ENCODE data around the gene OSGIN1.
"Not testable (repeated sequence)": the region's sequence is repeated elsewhere in the genome, so short reads cannot be mapped to it uniquely, and the experiment has no call there.

OSGIN1 gene

DNA sequence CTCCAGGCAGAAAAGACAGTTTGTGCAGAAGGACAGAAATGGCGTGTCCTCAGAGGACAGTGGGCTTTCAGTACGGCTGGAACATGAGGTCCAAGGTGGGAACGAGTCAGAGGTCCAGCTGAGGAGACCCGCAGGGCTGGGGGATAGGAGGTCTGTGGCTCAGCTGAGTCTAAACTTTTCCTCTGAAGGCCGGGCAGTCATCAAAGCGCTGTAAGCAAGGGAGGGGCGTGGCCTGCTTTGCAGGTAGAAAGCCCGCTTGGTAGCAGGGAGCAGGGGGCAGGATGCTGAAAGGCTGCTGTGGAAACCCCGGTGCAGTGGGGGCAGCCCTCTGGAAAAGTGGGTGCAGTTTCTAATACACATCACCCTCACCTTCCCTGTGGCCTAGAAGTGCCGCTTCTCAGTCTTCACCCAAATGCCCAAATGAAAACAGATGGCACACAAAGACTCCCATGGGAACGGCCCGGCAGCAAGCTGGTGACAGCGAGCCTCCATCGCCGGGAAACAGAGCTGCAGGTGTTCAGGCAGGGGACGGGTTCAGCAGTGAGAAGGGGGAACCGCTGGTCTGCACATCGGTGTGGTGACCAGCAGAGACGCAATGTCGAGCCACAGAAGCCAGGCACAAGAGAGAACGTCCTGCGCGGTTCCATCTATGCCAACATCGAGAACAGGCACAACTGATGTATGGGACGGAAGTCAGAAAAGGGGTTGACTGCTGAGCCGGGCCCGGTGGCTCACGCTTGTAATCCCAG, 12.2 kb upstream of the OSGIN1 start:
- no peak for DNase-seq

DNA sequence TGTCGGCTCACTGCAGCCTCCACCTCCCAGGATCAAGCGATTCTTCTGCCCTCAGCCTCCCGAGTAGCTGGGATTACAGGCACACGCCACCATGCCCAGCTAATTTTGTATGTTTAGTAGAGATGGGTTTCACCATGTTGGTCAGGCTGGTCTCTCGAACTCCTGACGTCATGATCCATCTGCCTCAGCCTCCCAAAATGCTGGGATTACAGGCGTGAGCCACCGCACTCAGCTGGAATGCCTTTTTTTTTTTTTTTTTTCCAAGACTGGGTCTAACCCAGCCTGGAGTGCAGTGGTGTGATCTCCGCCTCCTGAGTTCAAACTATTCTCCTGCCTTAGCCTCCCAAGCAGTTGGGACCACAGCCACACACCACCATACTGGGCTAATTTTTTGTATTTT, 11.5 kb upstream of the OSGIN1 start:
- DNase-seq, result not testable (repeated sequence)

DNA sequence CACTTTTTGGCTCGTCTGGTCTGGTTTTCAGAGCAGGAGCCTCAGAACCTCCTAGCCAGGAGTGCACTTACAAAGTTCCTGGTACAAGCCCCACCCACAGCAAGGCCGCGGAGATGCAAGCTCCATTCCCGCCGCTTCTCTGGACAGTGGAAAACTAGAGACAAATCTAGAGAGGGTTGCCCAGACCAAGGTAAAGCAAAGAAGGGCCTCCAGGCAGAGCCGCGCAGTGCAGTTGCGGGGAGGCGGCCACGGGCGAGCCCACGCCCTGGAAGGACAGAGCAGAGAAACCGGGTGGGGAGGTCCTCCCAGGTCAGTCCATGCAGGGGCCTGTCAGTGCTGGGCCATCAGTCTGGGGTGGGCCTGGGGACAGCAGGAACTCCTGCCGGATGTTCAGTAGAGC, 11.0 kb upstream of the OSGIN1 start:
- no peak for DNase-seq

DNA sequence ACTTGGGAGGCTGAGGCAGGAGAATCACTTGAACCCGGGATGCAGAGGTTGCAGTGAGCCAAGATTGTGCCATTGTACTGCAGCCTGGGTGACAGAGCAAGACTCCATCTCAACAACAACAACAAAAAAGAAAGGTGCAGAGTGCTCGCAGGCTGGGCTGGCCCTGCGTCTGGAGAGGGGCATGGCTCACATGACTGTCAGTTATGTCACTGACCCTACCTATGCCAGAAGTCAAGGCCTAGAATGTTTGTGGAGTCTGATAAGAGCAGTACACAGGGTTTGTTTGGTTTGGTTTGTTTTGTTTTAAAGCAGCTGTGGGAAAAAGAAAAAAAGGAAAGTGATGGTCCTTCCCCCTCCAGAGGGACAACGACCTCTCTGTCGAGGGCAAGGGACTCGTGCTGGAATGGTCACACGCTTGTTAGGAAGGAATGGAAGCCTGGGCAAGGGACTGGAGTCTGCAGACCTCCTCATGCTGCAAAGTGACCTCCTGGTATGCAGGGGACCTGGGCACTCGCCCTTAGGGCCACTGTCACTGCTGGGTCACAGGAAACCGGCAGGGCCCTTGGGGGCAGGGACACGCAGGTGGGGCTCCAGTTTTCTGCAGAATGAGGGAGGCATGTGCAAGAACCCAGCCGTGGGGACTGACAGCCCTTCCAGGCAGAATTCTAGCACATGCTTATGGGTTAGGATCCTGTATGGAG, 10.1 kb upstream of the OSGIN1 start:
- no peak for DNase-seq

DNA sequence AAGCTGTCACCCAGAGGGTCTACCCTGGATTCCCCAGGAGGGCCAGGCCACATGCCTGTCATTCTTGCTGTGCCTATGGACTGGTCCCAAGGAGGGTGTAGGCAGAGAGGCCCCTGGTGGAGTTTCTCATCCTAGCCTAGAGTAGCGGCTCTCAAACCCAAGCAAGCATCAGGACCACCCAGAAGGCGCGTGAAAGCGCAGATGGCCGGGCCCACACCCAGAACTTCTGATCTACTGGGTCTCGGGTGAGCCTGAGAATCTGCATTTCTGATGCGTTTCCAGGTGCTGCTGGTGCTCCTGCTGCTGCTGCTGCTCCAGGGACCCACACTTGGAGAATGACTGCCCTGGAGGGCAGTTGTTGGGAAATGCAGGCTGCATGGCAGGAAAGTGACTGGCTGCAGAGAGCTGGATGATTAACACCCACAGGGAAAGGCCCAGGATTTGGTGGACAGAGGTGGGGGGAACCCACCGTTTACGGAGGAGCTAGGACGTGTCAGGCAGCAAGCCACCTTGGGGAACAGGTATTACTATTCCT, 9.5 kb upstream of the OSGIN1 start:
- no peak for DNase-seq

DNA sequence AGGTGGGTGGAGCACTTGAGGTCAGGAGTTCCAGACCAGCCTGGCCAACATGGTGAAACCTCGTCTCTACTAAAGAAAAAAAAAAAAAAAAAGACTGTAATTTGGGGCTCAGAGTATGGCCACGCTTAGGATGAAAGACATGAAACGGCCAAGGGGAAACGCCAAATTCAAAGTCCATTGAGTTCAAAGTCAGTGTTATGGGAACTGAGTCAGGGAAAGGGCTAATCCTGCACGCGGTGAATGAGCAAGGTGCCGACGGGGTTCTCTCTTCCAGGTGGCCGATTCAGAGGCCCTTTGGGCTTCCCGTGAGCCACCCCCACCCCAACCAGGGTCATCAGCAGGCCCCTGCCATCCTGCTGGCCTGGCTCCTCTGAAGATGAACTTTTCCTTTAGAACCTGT, 7.5 kb upstream of the OSGIN1 start:
- DNase-seq, result no peak

DNA sequence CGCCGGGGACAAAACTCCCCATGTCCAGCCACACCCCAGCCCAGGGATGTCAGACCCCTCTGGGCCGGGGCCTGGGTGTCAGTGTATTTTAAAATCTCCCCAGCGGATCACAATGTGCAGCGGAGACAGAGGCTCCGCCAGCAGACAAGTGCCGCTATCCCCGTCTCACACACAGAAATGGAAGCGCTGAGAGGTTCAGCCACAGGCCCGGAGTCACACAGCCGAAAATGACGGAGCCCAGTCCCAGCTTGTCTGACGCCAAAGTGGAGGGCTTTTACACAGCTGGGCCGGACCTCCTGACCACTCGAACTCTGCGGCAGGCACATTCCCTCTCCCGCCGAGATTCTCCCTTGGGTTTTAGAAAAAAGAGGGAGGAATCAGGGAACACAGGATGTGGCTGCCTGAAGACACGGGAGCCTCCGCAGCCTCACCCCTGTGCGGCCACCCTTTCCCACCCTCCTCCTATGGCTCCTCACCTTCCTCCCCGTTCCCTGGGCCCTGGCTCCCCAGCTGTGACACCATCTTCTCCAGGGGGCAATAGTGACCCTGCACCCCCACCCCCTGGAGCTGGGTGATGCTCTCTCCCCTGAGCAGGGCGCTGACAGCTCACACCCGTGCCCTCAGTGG, 6.8 kb upstream of the OSGIN1 start:
- no peak for DNase-seq

DNA sequence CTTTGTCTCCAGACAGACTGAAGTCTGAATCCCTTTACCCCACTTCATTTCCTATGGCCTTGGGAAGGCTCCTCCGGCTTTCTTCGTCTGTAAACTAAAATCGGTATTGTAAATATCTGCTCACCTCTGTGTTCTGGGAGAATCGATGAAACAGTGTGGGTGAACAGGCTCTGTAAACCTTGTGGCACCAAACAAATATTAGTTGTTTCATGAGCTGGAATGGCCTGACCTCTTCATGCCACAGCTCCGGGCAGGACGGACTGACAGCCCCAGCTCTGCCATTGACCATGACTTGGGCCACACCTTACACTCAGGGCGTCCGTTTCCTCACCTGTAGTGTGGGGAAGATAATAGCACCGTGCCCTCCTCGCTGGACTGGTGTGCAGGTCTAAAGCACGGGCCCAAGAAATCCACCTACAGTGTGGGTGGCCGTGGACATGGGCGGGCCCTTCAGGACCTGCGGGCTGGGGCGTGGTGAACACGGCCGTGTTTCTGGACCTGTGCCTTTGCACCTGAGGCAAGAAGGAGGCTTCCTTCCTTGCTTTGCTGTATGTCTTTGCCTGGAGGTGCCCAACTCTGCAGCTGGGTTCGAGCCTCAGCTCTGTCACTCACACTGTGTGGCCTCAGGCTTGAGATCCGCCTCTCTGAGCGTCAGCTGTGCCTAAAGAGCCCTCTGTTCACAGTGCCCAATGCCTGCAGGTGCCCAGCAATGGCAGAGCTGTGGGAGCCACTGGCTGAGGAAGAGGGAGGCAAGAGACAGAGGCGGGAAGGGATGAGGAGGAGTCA, 6.1 kb upstream of the OSGIN1 start:
- DNase-seq, result no peak

DNA sequence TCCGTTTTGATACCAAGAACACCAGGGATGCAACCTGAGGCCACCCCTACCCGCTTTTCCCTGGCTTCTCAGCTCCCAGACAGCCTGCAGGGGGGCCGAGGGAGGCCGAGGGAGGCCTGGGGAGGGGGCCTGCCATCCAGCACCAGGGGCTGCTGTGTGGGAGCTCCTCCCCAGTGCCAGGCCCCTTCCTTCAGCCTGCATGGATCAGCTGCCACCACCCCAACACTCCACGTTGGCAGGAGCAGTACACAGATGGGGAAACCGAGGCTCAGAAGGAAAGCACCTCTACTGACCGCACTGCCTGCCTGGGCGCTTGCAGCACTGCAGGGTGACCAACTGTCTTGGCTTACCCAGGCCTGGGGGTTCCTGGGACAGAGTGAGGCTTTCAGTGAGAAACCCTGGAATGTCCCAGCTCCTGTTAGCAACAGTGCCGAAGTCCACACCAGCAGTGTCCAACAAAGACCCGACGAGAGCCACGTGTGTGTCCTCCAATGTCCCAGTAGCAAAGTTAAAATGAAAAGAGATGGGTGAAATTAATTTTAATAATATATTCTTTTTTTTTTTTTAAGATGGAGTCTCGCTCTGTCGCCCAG, 5.3 kb upstream of the OSGIN1 start:
- DNase-seq, result no peak

DNA sequence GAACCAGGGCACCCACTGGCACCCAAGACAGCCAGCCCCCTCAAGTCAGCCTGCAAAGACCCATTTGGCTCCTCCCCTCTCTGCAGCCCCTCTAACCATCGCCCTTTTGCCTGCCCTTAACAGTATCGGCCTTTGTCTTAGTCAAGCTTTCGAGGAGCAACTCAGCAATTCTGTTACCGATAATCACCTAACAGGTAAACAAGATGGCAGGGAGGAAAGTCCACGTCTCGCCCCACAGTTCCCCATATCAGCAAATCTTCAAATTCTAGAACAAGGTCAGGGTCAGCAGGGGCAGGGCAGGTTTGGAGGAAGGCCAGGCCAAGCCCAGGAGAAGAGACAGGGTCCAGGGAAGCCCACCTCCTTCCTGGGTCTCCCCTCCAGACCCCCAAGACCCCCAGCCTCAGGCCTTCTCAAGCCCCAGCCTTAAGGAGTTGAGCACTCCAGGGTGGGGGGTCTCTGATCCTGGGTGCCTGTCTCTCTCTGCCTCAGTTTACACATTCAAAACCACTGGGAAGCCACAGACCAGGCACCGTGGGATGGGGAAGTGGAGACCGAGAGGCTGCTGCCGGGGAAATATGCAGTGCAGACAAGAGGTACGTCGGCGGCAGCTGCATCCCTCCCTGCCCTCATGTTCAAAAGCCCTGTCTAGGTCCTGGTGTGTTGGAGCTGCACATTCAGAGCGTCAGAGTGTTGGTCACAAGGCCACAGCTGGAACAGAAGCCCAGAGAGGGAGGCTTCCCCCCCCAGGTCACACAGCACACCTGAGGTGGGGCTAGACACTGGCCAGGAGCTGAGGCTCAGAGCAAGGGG, 3.9 kb upstream of the OSGIN1 start:
- DNase-seq, result no peak

DNA sequence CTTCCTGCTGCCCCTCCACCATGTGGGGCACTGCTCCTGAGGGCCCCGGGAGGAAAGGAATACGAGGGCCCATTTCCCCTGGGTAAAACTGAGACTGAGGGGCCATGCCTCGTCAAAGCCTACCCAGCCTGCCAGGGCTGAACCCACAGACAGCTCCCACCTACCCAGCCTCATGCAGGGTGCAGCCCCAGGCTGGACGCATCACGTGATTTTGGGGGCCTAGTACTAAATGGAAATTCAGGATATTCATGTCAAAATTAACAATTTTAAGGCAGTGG, 3.4 kb upstream of the OSGIN1 start:
- DNase-seq, result no peak

DNA sequence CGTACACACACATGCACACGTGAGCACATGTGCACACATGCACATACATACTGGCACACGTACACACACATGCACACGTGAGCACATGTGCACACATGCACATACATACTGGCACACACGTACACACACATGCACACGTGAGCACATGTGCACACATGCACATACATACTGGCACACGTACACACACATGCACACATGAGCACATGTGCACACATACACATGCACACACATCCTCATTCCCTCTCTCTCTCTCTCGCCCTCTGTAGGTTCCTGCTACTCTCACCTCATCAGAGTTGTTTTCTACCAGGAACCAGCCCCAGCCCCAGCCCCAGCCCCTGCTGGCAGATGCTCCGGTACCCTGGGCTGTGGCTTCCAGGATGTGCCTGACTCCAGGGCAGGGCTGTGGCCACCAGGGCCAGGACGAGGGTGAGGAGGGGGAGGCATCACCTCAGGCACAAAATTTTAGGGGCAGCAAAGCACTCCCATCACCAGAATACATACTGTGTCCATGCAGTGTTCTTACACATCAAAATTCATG, 2.1 kb upstream of the OSGIN1 start:
- DNase-seq, result not testable (repeated sequence)

DNA sequence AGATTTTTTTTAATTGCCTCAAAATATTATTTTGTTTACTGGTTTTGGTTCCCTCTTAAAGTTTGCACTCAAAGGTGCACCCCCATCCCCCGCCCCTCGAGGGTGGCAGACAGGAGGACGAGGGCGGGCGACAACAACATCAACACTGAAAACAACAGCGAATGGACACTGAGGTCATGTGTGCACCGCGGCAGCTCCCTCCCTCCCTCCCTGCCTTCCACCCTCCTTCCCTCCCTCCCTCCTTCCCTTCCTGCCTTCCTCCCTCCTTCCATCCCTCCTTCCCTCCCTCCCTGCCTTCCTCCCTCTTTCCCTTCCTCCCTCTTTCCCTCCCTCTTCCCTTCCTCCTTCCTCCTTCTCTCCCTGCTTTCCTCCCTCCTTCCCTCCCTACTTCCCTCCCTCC, 1.5 kb upstream of the OSGIN1 start:
- DNase-seq, result peak in 5 of 51 donors; percentile 12 to 46 (median 18)

DNA sequence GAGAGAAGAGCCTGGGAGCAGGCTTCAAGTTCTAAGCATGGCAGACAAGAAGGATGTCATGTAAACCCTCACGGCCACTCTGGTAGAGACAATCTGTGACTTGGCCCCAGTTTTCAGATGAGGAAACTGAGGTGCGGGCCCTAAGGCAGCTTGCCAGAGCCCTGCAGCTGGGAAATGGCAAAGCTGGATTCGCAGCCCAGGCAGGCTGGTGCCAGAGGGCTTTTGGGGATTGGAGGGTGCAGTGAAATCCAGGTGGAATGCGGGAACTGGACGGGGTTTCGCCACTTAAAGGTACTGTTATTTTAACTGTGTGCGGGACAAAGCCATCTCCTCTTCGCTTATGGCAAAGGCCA, 477 bp upstream of the OSGIN1 start:
- DNase-seq, result peak in 2 of 51 donors; percentile 11 to 47

DNA sequence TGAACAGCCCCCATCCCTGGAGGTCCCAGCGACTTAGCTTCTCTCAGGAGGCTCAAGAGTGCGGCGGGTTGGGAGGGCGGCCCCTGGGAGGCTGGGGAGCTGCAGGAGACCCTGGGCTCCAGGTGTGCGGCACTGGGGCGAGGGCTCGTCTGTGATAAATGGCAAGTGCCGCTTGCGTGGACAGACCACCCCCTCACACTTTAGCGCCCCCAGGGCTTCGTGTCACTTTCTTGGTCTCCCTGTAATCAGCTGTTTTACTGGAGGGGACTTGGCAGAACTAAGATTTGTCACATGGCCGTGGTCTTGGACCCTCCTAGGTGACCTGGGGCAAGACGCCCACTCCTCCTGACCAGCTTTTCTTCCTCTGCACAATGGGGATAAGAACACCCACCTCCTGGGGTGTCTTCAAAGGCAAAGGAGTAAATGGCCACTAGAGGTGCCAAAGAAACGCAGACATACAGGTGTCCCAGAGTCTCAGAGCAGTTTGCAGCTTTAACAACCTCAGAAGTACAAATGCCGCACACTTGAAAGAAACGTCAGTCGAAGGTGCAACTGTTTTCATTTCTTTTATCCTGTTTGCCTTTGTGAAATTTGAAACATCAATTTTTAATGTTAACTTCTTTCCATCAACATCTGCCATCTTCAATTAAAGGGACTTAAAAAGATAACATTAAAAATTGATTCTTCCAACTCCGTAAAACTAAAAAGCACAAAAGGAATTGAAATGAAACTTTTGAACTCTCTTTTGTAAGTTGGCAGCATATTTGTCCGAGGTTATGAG, 946 bp downstream of the OSGIN1 start:
- DNase-seq, result peak in 1 of 51 donors; percentile 3

DNA sequence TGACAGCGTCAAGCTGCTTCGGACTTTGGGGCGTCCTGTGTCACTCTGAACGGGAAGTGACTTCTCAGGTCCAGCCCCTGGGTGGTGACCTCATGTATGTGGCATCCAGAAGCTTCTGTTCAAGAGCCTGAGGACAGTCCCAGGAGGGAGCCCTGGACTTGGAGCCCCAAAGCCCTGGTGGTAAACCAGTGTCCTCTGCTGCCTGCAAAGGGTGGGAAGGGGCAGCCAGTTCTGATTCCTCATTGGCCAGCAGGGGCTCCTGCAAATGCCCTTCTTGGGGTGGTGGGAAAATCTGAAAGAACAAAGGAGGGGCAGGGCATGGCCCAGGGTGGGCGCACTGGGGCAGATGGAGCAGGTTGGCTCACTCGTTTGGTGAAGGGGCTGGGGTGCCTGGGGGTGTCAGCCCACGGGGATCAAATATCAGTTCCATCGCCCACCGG, 1.6 kb downstream of the OSGIN1 start:
- DNase-seq, result no peak

DNA sequence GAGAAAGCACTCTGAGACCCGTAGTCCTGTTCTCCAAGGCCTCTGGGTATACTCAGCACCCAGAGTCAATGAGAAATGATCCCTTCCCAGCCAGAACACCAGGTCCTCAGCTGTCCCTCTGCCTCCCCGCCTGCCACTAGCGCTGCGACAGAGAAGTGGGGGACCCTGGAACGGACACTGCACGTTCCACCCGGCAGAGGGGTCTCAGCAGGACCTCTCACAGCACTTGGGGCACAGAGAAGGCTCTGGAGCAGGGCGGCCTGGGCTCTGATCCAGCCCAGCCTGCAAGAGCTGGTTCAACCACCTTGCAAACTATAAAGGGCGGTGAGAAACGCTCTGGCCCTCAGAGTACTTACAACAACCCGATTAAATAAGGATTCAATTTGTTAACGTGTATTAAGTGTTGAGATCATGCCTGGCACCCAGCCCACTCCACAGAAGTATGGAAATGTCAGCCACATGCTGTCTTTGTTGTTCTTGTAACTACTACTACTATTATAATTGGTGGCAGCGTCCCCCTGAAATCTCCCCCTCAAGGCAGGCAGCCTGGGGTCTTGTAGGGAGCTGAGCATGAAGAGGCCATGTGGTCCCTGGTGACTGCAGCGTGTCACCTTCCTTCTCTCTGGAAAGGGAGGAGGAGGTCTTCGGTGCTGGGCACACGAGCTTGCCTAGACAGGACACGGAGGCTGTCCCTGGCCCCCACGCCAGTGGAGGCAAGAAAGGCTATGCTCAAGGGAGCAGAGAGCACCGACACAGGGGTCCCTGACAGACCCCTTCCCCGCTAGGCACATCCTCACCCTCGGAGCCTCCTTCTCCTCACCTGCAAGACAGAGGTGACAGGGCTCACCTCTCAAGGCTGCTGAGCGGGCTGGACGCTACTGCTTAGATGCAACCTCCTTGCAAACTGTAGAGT, 2.4 kb downstream of the OSGIN1 start:
- no peak for DNase-seq

Data from hypothalamus (tissue), 51 donors.